Gastrocnemius medialis (tissue), 4 donors: ENCODE results near the gene ZBTB33.

Source experiments
- POLR2A ChIP-seq, 2 donors: fragments of 450-650 bp; IDR thresholded peaks; one replicate each; pipeline ENCODE4 v1.6.1; 2017; ENCODE audit warnings: antibody characterized with exemption in 2 of 2, mild to moderate bottlenecking in 2 of 2, moderate library complexity in 2 of 2
- TF ChIP-seq, protein P1 (sequence below), 5 experiments: fragments of 450-650 bp in 3 of 5; fragments of 200-600 bp in 2 of 5; sonication (generic) in 2 of 5; IDR thresholded peaks in 4 of 5; conservative IDR thresholded peaks in 1 of 5; 1 replicate in 4 of 5; 2 replicates in 1 of 5; pipeline ENCODE4 v1.5.1; 2016 to 2019; ENCODE audit warnings: antibody characterized with exemption in 5 of 5, mild to moderate bottlenecking in 3 of 5, moderate library complexity in 3 of 5

GRCh38 chrX:120244735-120245498 is 5.7 kb upstream of the ZBTB33 start:
- TF ChIP-seq, protein P1, sequence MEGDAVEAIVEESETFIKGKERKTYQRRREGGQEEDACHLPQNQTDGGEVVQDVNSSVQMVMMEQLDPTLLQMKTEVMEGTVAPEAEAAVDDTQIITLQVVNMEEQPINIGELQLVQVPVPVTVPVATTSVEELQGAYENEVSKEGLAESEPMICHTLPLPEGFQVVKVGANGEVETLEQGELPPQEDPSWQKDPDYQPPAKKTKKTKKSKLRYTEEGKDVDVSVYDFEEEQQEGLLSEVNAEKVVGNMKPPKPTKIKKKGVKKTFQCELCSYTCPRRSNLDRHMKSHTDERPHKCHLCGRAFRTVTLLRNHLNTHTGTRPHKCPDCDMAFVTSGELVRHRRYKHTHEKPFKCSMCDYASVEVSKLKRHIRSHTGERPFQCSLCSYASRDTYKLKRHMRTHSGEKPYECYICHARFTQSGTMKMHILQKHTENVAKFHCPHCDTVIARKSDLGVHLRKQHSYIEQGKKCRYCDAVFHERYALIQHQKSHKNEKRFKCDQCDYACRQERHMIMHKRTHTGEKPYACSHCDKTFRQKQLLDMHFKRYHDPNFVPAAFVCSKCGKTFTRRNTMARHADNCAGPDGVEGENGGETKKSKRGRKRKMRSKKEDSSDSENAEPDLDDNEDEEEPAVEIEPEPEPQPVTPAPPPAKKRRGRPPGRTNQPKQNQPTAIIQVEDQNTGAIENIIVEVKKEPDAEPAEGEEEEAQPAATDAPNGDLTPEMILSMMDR (IDR thresholded peaks at IDR 0.05 in 4 of 5, conservative IDR thresholded peaks at IDR 0.05 in 1 of 5): no peak
- TF ChIP-seq POLR2A (IDR thresholded peaks at IDR 0.05): no peak
